ENCODE data around the gene FMN1. TPM values are rescaled to one million over a fixed set of nuclear protein-coding genes. Genes with fewer than 3 reads are reported as not detected.

Gene FMN1
- total and polyA plus RNA-seq, 4 donors: 0.26 to 23.4 (median 9.8) TPM

- H3K4me1 ChIP-seq (ENCODE audit: control insufficient read depth in 1 of 2, insufficient read depth in 2 of 2, low read length in 2 of 2): no peaks in the 10 kb centered on the region
- intact Hi-C loops (cut with DNase I): no loop called here
- no peaks in the 10 kb centered on the region for H3K27me3 ChIP-seq (ENCODE audit: control insufficient read depth in 1 of 2, insufficient read depth in 2 of 2, low read length in 1 of 2)
- 82 to 84% methylated on average over 7 of the region's 7 CpGs for WGBS, 2 donors
- H3K36me3 ChIP-seq (ENCODE audit: control insufficient read depth in 1 of 2, insufficient read depth in 2 of 2, low read length in 1 of 2): no peaks in the 10 kb centered on the region
- ATAC-seq (ENCODE audit: low FRiP score) (no peak), DNase-seq (no peak)
- H3K4me3 ChIP-seq (ENCODE audit: low read length in 2 of 2): no peak overlapping the region
- H3K9me3 ChIP-seq (ENCODE audit: control insufficient read depth, low read length): no peaks in the 10 kb centered on the region
- no peak overlapping the region for H3K27ac ChIP-seq (ENCODE audit: low read depth in 1 of 2, low read length in 2 of 2)
Measured at GRCh38 chr15:33125894-33126537, 68.5 kb downstream of the FMN1 start.

GRCh38 chr15:33124811-33125210 is 69.7 kb downstream of the FMN1 start:
- ATAC-seq (ENCODE audit: low FRiP score) (no peak), DNase-seq (no peak)
- Histone ChIP-seq H3K9me3 (ENCODE audit: control insufficient read depth, low read length) (no peaks in the 10 kb centered on the region), H3K27ac (ENCODE audit: low read depth in 1 of 2, low read length in 2 of 2) (no peak overlapping the region), H3K4me3 (ENCODE audit: low read length in 2 of 2) (no peak overlapping the region), H3K4me1 (ENCODE audit: control insufficient read depth in 1 of 2, insufficient read depth in 2 of 2, low read length in 2 of 2) (no peaks in the 10 kb centered on the region), H3K36me3 (ENCODE audit: control insufficient read depth in 1 of 2, insufficient read depth in 2 of 2, low read length in 1 of 2) (no peaks in the 10 kb centered on the region), H3K27me3 (ENCODE audit: control insufficient read depth in 1 of 2, insufficient read depth in 2 of 2, low read length in 1 of 2) (no peaks in the 10 kb centered on the region)
- intact Hi-C loops (cut with DNase I): no loop called here
- WGBS, 2 donors: 28 to 37% methylated on average over 4 of the region's 4 CpGs

GRCh38 chr15:33124279-33124678 is 70.2 kb downstream of the FMN1 start:
- intact Hi-C loops (cut with DNase I): no loop called here
- DNase-seq: no peak

GRCh38 chr15:33119865-33120264 is 74.6 kb downstream of the FMN1 start:
- Histone ChIP-seq H3K27ac (ENCODE audit: low read depth in 1 of 2, low read length in 2 of 2) (no peak overlapping the region), H3K4me1 (ENCODE audit: control insufficient read depth in 1 of 2, insufficient read depth in 2 of 2, low read length in 2 of 2) (no peaks in the 10 kb centered on the region), H3K36me3 (ENCODE audit: control insufficient read depth in 1 of 2, insufficient read depth in 2 of 2, low read length in 1 of 2) (no peaks in the 10 kb centered on the region), H3K9me3 (ENCODE audit: control insufficient read depth, low read length) (no peaks in the 10 kb centered on the region), H3K27me3 (ENCODE audit: control insufficient read depth in 1 of 2, insufficient read depth in 2 of 2, low read length in 1 of 2) (no peaks in the 10 kb centered on the region), H3K4me3 (ENCODE audit: low read length in 2 of 2) (no peak overlapping the region)
- ATAC-seq (ENCODE audit: low FRiP score): no peak
- no peak for DNase-seq
- intact Hi-C loops (cut with DNase I): no loop called here
- 89 to 92% methylated on average over 4 of the region's 4 CpGs for WGBS, 2 donors

More at GRCh38 chr15:33124279-33124678, 70.2 kb downstream of the FMN1 start:
- H3K9me3 ChIP-seq (ENCODE audit: control insufficient read depth, low read length): no peaks in the 10 kb centered on the region
- H3K4me1 ChIP-seq (ENCODE audit: control insufficient read depth in 1 of 2, insufficient read depth in 2 of 2, low read length in 2 of 2): no peaks in the 10 kb centered on the region
- no peak overlapping the region for H3K27ac ChIP-seq (ENCODE audit: low read depth in 1 of 2, low read length in 2 of 2)
- no peak for ATAC-seq (ENCODE audit: low FRiP score)
- no peak overlapping the region for H3K4me3 ChIP-seq (ENCODE audit: low read length in 2 of 2)
- 83 to 84% methylated on average over 4 of the region's 4 CpGs for WGBS, 2 donors
- H3K27me3 ChIP-seq (ENCODE audit: control insufficient read depth in 1 of 2, insufficient read depth in 2 of 2, low read length in 1 of 2): no peaks in the 10 kb centered on the region
- H3K36me3 ChIP-seq (ENCODE audit: control insufficient read depth in 1 of 2, insufficient read depth in 2 of 2, low read length in 1 of 2): no peaks in the 10 kb centered on the region

GRCh38 chr15:33119273-33119672 is 75.2 kb downstream of the FMN1 start:
- Histone ChIP-seq H3K36me3 (ENCODE audit: control insufficient read depth in 1 of 2, insufficient read depth in 2 of 2, low read length in 1 of 2) (no peaks in the 10 kb centered on the region), H3K4me1 (ENCODE audit: control insufficient read depth in 1 of 2, insufficient read depth in 2 of 2, low read length in 2 of 2) (no peaks in the 10 kb centered on the region), H3K9me3 (ENCODE audit: control insufficient read depth, low read length) (no peaks in the 10 kb centered on the region), H3K27ac (ENCODE audit: low read depth in 1 of 2, low read length in 2 of 2) (no peak overlapping the region), H3K4me3 (ENCODE audit: low read length in 2 of 2) (no peak overlapping the region), H3K27me3 (ENCODE audit: control insufficient read depth in 1 of 2, insufficient read depth in 2 of 2, low read length in 1 of 2) (no peaks in the 10 kb centered on the region)
- 78 to 79% methylated on average over 6 of the region's 6 CpGs for WGBS, 2 donors
- intact Hi-C loops (cut with DNase I): no loop called here
- no peak for ATAC-seq (ENCODE audit: low FRiP score)
- DNase-seq: no peak

GRCh38 chr15:33116198-33116597 is 78.3 kb downstream of the FMN1 start:
- ATAC-seq (ENCODE audit: low FRiP score): no peak
- Histone ChIP-seq H3K36me3 (ENCODE audit: control insufficient read depth in 1 of 2, insufficient read depth in 2 of 2, low read length in 1 of 2) (no peaks in the 10 kb centered on the region), H3K27me3 (ENCODE audit: control insufficient read depth in 1 of 2, insufficient read depth in 2 of 2, low read length in 1 of 2) (no peaks in the 10 kb centered on the region), H3K4me3 (ENCODE audit: low read length in 2 of 2) (no peak overlapping the region), H3K9me3 (ENCODE audit: control insufficient read depth, low read length) (no peaks in the 10 kb centered on the region), H3K27ac (ENCODE audit: low read depth in 1 of 2, low read length in 2 of 2) (no peak overlapping the region), H3K4me1 (ENCODE audit: control insufficient read depth in 1 of 2, insufficient read depth in 2 of 2, low read length in 2 of 2) (no peaks in the 10 kb centered on the region)
- DNase-seq: no peak
- intact Hi-C loops (cut with DNase I): no loop called here
- 57 to 58% methylated on average over 8 of the region's 8 CpGs for WGBS, 2 donors

- Histone ChIP-seq H3K27me3 (ENCODE audit: control insufficient read depth in 1 of 2, insufficient read depth in 2 of 2, low read length in 1 of 2) (no peaks in the 10 kb centered on the region), H3K27ac (ENCODE audit: low read depth in 1 of 2, low read length in 2 of 2) (no peak overlapping the region), H3K36me3 (ENCODE audit: control insufficient read depth in 1 of 2, insufficient read depth in 2 of 2, low read length in 1 of 2) (no peaks in the 10 kb centered on the region), H3K4me1 (ENCODE audit: control insufficient read depth in 1 of 2, insufficient read depth in 2 of 2, low read length in 2 of 2) (no peaks in the 10 kb centered on the region), H3K9me3 (ENCODE audit: control insufficient read depth, low read length) (no peaks in the 10 kb centered on the region), H3K4me3 (ENCODE audit: low read length in 2 of 2) (no peak overlapping the region)
- DNase-seq (no peak), ATAC-seq (ENCODE audit: low FRiP score) (no peak)
- intact Hi-C loops (cut with DNase I): no loop called here
- 45 to 60% methylated on average over 4 of the region's 4 CpGs for WGBS, 2 donors
Measured at GRCh38 chr15:33115191-33115861, 79.2 kb downstream of the FMN1 start.

GRCh38 chr15:33114374-33114717 is 80.2 kb downstream of the FMN1 start:
- Histone ChIP-seq H3K36me3 (ENCODE audit: control insufficient read depth in 1 of 2, insufficient read depth in 2 of 2, low read length in 1 of 2) (no peaks in the 10 kb centered on the region), H3K9me3 (ENCODE audit: control insufficient read depth, low read length) (no peaks in the 10 kb centered on the region), H3K4me3 (ENCODE audit: low read length in 2 of 2) (no peak overlapping the region), H3K27ac (ENCODE audit: low read depth in 1 of 2, low read length in 2 of 2) (no peak overlapping the region), H3K4me1 (ENCODE audit: control insufficient read depth in 1 of 2, insufficient read depth in 2 of 2, low read length in 2 of 2) (no peaks in the 10 kb centered on the region), H3K27me3 (ENCODE audit: control insufficient read depth in 1 of 2, insufficient read depth in 2 of 2, low read length in 1 of 2) (no peaks in the 10 kb centered on the region)
- WGBS, 2 donors: 87 to 92% methylated on average over 8 of the region's 8 CpGs
- intact Hi-C loops (cut with DNase I): no loop called here
- ATAC-seq (ENCODE audit: low FRiP score) (no peak), DNase-seq (no peak)

GRCh38 chr15:33113666-33114373 is 80.7 kb downstream of the FMN1 start:
- no peak overlapping the region for H3K4me3 ChIP-seq (ENCODE audit: low read length in 2 of 2)
- H3K27ac ChIP-seq (ENCODE audit: low read depth in 1 of 2, low read length in 2 of 2): no peak overlapping the region
- intact Hi-C loops (cut with DNase I): no loop called here
- WGBS, 2 donors: 76 to 79% methylated on average over 7 of the region's 7 CpGs
- H3K9me3 ChIP-seq (ENCODE audit: control insufficient read depth, low read length): no peaks in the 10 kb centered on the region
- no peaks in the 10 kb centered on the region for H3K27me3 ChIP-seq (ENCODE audit: control insufficient read depth in 1 of 2, insufficient read depth in 2 of 2, low read length in 1 of 2)
- DNase-seq: no peak
- H3K36me3 ChIP-seq (ENCODE audit: control insufficient read depth in 1 of 2, insufficient read depth in 2 of 2, low read length in 1 of 2): no peaks in the 10 kb centered on the region
- H3K4me1 ChIP-seq (ENCODE audit: control insufficient read depth in 1 of 2, insufficient read depth in 2 of 2, low read length in 2 of 2): no peaks in the 10 kb centered on the region
- no peak for ATAC-seq (ENCODE audit: low FRiP score)

All from aorta (tissue), 5 donors.